Measurements from ENCODE around the gene TUT1.
"Not testable (repeated sequence)": the region's sequence is repeated elsewhere in the genome, so short reads cannot be mapped to it uniquely, and the experiment has no call there.

Gene TUT1, protein sequence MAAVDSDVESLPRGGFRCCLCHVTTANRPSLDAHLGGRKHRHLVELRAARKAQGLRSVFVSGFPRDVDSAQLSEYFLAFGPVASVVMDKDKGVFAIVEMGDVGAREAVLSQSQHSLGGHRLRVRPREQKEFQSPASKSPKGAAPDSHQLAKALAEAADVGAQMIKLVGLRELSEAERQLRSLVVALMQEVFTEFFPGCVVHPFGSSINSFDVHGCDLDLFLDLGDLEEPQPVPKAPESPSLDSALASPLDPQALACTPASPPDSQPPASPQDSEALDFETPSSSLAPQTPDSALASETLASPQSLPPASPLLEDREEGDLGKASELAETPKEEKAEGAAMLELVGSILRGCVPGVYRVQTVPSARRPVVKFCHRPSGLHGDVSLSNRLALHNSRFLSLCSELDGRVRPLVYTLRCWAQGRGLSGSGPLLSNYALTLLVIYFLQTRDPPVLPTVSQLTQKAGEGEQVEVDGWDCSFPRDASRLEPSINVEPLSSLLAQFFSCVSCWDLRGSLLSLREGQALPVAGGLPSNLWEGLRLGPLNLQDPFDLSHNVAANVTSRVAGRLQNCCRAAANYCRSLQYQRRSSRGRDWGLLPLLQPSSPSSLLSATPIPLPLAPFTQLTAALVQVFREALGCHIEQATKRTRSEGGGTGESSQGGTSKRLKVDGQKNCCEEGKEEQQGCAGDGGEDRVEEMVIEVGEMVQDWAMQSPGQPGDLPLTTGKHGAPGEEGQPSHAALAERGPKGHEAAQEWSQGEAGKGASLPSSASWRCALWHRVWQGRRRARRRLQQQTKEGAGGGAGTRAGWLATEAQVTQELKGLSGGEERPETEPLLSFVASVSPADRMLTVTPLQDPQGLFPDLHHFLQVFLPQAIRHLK

DNA sequence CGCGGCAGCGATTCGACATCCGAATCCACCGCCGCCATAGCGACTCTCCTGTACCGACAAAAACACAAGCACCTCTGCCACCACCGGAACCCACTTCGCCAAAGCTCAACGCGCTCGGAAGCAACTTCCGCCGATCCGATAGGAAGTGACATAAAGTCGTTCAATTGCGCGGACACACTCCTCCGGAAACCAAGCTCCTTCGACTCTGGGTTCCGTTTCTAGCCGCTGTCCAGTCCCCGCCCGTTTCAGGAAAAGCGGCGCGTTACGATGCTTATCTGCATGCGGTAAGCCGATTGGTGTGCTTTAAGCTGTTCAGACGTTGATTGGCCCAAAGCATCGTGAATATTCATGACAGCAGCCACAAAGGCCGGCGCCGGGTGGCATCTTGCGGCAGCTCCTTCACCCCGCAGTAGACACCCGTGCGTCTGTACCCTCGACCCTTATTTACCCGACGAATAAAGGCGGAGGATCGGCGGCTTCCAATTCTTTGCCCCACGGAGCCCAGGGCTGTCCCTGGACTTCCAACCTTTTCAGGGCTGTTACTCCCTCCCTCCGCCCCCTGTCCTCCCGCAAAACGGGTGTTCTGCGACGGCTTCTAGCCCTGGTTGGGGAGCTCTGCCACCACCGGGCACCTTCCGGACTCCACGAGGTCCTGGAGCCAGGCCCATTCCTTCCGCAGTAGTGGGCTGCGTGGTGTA, at the start of gene TUT1:
TUT1 (minus strand) TSS at position 76 of the 698 bp plus-strand sequence; CDS start at position 38, 38 bp downstream.
- DNase-seq, result peak; percentile 97

DNA sequence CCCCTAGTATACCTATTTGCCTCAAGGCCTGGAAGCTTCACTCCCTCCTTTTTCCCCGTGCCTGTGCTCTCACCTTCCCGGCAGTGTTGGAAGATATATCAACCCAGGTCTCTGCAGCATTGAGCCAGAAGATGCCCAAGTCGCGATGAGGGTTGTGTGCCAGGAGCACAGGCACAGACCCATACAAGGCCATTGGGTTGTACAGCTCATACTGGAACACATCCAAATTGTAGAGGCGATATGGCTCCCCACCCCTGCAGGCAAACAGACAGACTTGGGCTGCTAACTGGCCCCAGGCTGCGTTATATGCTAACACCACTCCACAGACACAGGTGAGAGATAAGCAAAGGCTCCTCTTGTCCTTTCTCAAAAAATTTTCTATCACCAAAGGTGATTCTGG, 41.2 kb upstream of the TUT1 start:
- no peak for DNase-seq

DNA sequence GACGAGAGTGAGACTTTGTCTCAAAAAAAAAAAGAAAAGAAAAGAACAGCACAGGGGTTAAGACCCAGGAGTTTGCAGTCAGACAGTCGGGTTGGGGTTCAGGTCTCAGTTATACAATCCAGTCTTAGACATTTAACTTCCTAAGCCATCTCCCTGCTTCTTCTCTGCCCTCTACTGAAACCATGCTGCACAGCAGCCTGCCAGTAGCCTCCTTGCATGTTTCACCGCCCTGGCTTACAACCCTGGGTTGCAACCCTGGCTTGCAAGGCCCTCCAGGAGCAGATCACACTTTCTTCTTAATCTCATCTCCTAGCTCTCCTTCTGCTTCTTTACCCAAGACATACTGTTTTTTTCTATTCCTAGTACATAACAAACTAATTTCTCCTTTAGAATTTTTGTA, 36.4 kb upstream of the TUT1 start:
- DNase-seq, result no peak

DNA sequence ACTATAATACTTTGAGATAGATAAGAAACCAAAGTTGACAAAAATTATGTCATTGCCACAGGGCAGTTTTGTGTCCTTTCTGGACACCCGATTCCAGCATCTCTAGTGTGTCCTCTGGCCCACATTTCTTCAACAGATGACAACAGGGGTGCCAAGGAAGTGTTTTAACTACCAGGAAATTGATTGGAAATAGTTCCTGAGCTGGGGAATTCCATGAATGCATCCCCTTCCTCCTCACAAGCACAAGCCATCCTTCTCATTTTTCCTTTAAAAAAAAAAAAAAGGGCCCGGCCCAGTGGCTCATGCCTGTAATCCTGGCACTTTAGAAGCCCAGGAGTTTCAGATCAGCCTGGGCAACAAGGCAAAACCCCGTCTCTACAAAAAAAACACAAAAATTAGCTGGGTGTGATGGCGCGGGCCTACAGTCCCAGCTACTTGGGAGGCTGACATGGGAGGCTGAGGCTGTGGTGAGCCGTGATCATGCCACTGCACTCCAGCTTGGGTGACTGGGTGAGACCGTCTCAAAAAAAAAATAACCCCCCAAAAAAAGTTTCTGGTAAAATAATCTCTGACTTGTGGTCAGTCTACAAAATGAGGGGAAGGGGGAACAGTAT, 31.3 kb upstream of the TUT1 start:
- no peak for DNase-seq

DNA sequence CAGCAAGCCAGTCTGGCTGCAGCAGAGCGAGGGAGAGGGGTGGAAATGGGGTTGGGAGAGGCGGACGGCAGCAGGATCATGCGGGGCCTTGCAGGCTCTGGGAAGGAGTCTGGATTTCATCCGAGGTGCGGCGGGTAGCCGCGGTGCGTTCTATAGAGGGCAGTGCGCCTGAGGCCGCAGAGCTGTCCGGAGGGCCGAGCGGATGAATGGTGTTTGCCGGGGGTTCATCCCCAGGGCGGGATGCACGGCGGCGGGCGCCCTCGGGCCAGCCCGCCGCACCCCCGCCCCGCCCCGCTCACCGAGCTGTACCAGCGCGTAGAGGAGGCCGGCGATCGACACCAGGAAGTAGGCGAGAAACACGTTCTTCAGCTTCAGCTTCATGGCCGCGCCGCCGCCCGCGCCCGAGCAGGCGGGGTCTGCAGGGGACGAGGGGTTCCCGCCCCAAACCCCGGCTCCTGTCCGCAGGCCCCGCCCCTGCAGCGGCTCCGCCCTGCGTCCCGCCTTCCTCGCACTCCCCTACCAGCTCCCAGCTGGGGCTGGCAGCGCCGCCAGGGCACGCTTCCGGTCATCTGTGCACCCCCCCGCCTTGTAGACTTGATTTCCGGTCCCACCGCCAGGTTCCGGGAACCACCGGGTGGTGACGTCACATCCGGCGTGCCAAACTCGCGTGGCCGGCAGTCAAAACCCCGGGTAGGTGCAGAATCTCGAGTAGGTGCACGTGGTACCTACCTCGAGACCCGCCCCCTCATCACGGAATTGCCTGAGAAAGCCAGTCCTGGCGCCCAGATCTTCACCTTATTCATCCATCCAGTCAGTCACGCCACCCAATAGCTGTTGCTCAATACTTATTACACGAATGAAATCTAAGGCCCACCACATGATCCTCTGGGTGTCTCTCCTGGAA, 30.5 kb upstream of the TUT1 start, which contains the start of gene B3GAT3:
B3GAT3 (minus strand) TSS at position 420 of the 904 bp plus-strand sequence; CDS start at position 381, 39 bp downstream.
- DNase-seq, result peak; percentile 97

DNA sequence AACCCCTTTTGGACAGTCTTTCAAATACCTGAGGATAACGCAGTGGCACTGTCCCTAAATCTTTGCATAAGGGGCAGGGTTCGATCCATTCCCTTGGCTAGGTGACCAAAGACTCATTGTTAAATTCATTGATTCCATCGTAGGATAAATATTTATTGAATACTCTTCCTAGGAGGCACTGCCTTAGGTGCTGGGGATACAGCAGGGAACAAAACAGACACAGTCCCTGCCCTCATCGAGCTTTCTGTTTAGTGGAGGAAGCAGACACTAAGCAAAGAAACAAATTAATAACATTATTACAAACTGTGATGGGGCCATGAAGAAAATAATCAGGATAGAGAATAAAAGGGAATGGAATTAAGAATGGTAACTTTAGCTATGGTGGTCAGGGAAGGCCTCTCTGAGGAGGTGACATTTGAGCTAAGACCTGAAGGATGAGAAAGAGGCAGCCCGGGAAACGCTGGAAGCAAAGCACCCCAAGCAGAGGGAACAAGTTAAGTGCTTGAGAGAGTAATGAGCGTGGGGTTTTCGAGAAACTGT, 29.8 kb upstream of the TUT1 start:
- DNase-seq, result no peak

DNA sequence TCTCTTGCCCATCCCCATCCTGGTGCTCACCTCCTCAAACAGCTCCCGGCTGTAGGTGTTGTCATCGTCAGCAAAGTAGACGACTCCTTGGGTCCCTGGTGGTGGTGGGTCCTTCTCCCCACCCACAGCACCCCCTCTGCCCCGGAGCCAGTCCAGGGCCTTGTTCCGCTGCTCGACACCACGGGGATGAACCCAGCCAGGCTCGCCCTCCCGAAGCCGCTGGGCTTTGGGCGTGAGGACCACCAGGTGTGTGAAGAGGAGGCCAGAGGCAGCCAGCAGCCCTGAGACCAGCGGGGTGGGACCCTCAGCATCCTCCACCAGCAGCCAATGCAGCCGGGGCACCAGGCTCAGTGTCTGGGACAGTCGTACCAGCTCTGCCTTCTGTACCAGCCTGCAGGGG, 25.6 kb upstream of the TUT1 start:
- DNase-seq, result not testable (repeated sequence)

DNA sequence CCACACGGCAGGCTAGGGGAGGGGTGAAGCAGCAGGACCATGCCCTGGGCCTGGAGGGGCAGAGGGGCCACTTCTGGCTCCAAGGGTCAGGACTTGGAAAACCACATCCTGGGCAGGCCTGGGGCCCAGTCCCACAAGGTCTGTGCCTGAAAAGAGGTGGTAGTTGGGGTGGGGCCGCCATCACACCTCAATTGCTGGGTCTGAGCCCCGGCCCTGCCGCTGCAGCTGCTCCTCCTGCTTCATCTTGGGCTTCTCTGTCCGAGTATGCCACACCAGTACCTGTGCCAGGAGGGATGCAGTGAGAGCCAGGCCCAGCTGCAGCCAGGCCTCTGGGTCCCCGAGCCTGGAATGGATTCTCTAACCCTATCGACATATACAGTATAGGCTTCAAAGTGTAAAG, 24.2 kb upstream of the TUT1 start:
- no peak for DNase-seq

DNA sequence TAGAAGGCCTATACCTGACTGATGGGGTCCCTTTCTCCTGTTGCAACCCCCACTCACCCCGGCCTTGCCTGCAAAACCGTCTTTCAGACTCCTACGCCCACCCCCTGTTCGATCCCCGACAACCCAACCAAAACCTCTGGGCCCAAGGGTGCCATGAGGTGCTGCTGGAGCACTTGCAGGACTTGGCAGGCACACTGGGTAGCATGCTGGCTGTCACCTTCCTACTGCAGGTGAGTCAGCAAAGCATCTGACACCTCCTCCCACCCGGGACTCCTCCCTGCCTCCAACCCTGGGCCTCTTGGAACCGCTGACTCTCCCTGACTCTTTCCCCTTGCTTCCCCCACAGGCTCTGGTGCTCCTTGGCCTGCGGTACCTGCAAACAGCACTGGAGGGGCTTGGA, 23.0 kb upstream of the TUT1 start:
- peak; percentile 71 for DNase-seq

DNA sequence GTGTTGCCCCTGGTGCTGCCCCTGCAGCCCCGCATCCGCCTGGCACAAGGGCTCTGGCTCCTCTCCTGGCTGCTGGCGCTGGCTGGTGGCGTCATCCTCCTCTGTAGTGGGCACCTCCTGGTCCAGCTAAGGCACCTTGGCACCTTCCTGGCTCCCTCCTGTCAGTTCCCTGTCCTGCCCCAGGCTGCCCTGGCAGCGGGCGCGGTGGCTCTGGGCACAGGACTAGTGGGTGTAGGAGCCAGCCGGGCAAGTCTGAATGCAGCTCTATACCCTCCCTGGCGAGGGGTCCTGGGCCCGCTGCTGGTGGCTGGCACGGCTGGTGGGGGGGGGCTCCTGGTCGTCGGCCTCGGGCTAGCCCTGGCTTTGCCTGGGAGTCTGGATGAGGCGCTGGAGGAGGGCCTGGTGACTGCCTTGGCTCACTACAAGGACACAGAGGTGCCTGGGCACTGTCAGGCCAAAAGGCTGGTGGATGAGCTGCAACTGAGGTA, 22.0 kb upstream of the TUT1 start:
- DNase-seq, result no peak

DNA sequence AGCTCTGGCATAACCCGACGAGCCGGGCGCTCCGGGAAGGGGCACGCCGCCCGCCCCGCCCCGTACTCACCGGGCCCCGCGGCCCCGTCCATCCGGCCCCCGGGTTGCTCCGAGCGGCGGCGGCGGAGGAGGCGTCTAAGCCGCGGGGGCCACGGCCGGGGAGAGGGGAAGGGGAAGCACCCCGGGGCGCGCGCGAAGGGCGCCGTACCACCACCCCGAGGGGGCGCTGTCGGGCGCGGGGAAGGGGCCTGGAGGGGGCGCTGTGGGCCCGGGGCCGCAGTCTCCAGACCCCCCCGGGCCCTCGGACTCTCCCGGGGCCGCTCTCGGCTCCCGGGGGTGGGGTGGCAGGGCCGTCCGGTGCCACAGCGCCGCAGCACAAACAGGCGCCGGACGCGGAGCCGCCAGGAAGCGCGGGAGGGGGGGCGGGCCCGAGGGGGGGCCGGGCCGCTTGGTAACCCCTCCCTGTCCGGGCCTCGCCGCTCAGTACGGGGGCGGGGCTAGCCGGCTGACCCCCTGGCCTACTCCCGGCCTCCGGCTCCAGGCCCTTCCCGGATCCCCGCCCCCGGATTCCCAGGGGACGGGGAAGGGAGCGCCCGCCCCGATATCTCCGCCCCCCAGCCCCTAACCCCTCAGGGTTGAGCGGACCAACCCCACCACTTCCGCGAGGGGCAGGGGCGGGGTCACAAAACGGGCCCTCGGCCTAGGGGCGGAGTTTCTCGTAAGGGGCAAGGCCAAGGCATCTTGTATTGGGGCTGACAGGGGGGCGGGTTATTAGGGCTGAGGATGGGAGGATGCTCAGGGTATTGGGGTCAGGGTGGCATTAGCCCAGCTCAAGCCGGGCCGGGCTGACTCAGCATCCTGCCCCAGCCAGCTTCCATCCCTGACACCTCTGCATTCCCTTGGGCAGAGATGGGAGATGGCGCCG, 21.3 kb upstream of the TUT1 start, which contains the start of the genes EML3 and ROM1:
EML3 (minus strand) TSS at position 410 of the 925 bp plus-strand sequence; CDS start at position 92, 318 bp downstream.
ROM1 (plus strand) TSS at position 892 of the 925 bp plus-strand sequence; CDS start at position 917, 25 bp downstream.
- DNase-seq, result peak; percentile 85

DNA sequence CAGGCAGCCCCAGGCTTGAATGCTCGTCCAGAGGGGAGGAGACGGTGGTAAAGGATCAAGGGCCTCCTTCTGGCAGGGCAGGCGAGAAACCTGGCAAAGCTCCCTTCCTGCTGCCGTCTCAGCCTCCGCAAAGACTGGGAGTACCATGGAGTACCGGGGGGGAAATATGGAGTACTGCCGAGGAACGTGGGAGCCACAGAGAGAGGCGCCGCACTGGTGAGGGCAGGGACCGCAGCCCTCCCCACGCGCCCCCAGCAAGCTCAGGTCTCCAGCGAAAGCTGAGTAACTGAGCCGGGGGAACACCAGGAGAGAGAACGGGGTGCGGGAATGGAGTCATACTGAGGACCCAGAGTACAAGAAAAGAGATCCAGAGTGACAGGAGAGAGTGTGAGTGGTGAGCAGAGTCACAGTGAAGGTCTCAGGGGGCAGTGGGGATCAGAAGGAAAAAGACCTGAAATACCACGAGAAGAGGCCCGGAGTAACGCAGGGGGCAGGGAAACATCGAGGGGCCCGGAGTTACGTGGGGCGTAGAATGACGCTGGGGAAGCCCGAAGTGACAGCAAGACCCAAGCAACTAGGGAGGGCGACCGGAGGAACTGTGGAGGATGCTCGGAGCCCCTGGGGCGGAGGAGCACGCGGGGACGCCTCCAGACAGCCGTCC, 20.5 kb upstream of the TUT1 start:
- peak; percentile 55 for DNase-seq

DNA sequence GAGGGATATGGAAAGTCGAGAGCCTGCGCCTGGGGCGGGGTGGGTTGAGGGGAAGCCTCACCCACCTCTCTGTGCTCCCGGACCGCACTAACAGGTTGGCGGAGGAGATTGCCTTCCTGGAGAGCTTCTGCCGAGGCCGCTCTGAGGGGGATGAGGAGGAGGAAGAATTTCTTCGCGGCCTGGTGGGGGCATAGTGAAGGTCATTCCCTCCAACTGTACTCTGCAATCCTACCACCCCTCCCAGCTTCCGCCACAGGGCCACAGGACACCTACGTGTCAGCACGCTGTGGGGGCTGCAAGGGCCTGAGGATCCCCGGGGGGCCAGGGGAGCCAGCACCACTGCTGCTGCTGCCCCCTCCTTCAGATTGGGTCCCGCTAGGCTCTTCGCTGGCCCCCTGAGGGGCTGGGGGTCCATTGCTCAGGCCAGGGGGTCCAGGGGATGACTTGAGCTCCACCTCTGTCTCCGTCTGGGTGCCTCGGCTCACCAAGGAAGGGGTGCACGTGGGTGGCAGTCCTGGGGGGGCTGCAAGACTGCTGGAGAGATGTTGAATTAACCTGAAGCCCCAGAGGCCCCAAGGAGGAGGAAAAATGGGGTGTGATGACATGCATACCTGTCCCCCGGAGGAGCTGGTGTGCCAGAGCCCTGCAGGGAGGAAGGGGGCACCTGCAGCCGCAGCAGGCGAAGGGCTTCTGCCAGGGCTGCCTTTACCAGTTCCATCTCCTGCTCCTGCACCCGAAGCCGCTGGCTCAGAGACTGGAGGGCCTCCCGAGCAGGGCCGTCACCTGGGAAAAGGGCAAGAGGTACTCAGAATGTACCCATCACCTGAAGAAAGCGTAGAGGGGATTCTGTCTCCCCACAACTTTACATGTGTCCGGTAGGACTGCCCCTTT, 19.7 kb upstream of the TUT1 start:
- no peak for DNase-seq

DNA sequence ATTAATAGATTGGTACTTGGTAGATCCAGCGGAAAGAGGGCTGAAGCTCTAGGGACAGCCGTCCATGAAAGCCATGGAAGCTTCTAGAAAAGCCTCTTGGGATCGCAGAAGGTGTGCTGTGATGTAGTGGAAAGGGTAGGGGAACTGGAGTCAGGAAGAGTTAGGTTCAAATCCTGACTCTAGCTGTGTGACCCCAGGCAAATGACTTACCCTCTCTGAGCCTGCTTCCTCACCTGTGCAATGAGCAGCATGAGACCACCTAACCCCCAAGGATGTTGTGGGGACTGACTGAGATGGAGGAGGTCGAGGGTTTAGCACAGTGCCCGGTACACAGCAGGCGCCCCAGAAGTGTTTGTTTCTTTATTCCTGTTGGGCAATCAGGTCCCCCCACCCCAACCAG, 19.1 kb upstream of the TUT1 start:
- no peak for DNase-seq

DNA sequence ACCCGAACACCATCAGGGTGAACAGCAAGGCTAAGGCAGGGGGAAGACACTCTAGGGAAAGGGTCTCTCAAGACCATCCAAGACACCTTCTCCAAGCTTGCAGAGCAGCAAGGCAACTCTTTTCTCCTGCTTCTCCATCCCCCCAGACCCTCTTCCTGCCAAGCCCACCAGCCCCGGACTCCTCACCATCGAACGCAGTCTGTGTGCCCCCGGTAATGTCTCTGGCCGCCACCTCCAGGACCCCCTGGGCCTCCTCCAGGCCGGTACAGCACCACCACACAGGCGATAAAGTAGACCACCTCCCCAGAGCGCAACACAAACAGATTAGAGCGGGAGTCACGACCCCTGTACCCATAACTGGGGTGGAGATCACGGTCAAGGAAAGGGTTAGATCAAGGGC, 17.5 kb upstream of the TUT1 start:
- DNase-seq, result no peak

DNA sequence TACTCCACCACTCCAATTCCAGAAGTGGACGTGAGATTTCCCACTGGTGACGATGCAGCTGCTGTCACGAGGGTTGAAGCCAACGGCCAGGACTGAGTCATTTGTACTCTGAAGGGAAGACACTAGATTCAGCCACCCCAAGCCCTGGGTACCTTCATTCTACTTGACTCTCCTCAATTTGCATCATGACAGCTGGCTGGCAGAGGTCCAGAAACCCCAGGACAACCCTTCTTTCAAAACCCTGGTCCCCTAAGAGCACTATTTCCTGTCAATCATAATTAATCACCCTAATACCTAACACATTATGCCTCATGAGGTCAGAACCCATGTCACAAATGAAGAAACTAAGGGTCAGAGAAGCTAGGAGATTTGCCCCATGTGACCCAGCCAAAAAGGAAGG, 16.4 kb upstream of the TUT1 start:
- no peak for DNase-seq

DNA sequence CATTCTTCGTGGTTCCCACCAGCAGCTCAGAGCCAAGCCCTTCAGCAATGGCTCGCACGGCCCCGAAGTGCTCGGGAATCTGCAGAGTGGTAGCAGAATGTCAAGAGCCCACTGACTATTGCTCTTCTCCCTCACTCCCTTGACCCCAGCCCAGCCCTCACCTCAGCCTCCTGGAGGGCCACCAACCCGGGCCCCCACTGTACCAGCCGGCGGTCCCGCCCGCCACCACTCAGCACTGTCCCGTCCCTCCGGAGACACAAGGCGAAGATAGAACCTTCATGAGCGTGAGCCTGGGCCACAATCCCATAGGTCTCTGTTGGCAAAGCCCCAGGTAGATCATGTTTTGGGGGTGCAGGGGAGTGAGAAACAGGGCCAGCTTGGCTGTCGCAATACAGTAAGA, 14.6 kb upstream of the TUT1 start:
- DNase-seq, result no peak

DNA sequence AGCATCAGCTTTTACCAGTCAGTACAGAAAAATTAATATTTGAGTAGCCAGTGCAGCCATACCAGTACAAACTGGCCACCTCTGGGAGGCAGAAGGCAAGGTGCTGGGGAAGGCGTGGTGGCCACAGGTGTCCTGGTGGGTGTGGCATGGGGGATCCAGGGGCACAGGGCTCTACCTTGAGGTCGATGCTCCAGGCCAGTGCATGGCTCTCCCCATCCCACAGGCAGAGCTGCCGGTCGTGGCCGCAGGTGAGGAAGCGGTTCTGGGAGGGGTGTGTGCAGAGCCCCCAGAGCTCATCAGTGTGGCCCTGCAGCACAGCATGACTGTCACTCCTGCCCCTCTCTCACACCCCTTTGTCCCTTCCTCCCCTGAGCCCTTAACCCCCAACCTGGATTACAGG, 14.1 kb upstream of the TUT1 start:
- DNase-seq, result no peak

Measured in stimulated activated CD4-positive, alpha-beta T cell treated with anti-CD3 and anti-CD28 coated beads, Interleukin-1b, Interleukin-23, amount 100 ng/mL, for 48 hours (primary cell).